Head of caudate nucleus (tissue), 42 donors: ENCODE measurements around the gene RHBDF1.
"Not testable (repeated sequence)": the region's sequence is repeated elsewhere in the genome, so short reads cannot be mapped to it uniquely, and the experiment has no call there.

ENCODE experiments used
- DNase-seq, 42 donors: peaks; one replicate each; pipeline versions ENCODE4 v3.0.0 to v3.0.0-alpha.2; 2020 to 2021; ENCODE audit warnings: mixed read lengths in 7 of 42
- intact Hi-C: fragments of 100-400 bp; cut with DNase I; formaldehyde crosslinking; loops from one replicate; pipeline ENCODE4 v1.15.0; 2022

The RHBDF1 gene

GRCh38 chr16:47234-47633 lies 25.2 kb downstream of the RHBDF1 start:
- intact Hi-C loops = no loop called here
- DNase-seq = peak in 3 of 42 donors; percentile 2 to 29 (median 3)

- DNase-seq, intact Hi-C loops: not testable (repeated sequence)
Observed at GRCh38 chr16:46510-46909, 25.9 kb downstream of the RHBDF1 start.

GRCh38 chr16:45454-45853 lies 27.0 kb downstream of the RHBDF1 start:
- no peak for DNase-seq
- intact Hi-C loops = no loop called here

GRCh38 chr16:44655-45054 lies 27.8 kb downstream of the RHBDF1 start:
- intact Hi-C loops = no loop called here
- peak in 1 of 42 donors; percentile 24 for DNase-seq

DNA sequence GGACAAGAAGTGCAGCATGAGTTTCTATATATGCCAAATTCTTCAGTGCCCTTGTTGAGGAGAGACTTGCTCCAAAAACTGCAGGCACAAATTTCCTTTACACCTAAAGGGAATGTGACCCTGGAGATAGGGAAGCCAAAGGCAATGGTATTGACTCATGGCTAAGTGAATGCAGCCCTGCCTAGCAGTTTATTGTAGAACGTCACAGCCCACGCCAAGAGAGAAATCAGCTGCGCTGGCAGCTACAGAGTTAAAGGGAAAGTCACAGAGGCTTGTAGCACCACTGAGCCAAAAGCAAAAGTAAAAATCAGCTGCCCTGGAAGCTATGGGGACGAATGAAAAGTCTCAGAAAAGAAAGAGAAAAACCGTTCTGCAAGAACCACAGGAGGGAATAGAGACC lies 29.1 kb downstream of the RHBDF1 start:
- DNase-seq = no peak
- intact Hi-C loops = no loop called here

GRCh38 chr16:42691-43090 lies 29.7 kb downstream of the RHBDF1 start:
- intact Hi-C loops = no loop called here
- DNase-seq = no peak

DNA sequence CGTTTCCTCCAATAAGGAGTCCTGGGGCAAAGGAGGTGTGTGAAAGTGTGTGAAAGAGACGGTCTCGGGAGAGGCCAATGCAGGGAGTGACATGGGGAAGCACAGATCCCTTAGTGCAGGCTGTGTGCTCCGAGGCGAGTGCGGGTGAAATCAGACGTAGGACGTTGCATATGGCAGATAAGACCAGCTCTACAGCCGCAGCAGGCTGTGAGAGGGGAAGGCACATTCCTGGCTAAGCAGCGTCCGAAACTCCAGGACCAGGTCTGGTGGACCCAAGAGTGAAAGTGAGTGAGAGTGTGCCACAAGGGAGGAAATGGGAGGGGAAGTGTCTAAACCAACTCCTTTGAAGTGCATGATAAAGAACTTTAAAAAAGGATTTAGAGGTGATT lies 30.4 kb downstream of the RHBDF1 start:
- intact Hi-C loops = no loop called here
- no peak for DNase-seq

DNA sequence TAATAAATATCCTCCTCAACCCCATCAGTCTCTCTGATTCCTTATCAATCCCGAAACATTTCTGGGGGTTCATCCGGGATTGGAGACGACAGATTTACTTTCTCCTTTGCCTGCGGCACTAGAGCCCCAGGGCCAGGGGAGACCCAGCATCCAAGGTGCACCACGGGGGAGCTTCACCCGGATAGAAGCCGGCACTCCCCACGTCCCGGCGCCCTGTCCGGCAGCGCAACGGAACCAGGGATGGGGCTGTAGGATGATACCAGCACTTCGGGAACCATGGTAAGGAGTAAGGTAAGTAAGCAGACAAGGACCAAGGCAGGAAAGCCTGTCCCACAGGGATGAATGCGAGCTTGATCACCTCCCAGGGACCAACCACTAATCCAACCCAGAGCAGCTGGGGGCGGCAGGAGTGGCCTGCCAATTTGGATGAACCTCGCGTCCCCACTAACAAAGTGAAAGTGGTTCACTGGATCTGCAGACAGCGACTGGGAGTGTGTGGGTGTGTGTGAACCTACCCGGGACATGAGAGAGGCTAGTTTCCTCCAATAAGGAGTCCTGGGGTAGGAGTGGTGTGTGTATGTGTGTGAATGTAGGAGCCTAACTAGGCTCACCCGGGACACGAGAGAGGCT lies 30.9 kb downstream of the RHBDF1 start:
- intact Hi-C loops = no loop called here
- no peak for DNase-seq

GRCh38 chr16:38941-39892 lies 33.2 kb downstream of the RHBDF1 start:
- intact Hi-C loops = no loop called here
- peak in 2 of 42 donors; percentile 9 to 21 for DNase-seq

- DNase-seq = peak in 2 of 42 donors; percentile 9 to 31
- intact Hi-C loops = not testable (repeated sequence)
Observed at GRCh38 chr16:38206-38605, 34.2 kb downstream of the RHBDF1 start.

GRCh38 chr16:37511-37910 lies 34.9 kb downstream of the RHBDF1 start:
- intact Hi-C loops = no loop called here
- DNase-seq = peak in 2 of 42 donors; percentile 15 to 35

GRCh38 chr16:36336-36984 lies 36.0 kb downstream of the RHBDF1 start:
- intact Hi-C loops = no loop called here
- peak in 2 of 42 donors; percentile 11 to 30 for DNase-seq

GRCh38 chr16:35678-36305 lies 36.6 kb downstream of the RHBDF1 start:
- DNase-seq = peak in 2 of 42 donors; percentile 10 to 27
- intact Hi-C loops = no loop called here

GRCh38 chr16:35011-35677 lies 37.3 kb downstream of the RHBDF1 start:
- DNase-seq = peak in 7 of 42 donors; percentile 9 to 40 (median 16)
- intact Hi-C loops = no loop called here

GRCh38 chr16:34648-34987 lies 37.8 kb downstream of the RHBDF1 start:
- DNase-seq = no peak
- intact Hi-C loops = no loop called here

DNA sequence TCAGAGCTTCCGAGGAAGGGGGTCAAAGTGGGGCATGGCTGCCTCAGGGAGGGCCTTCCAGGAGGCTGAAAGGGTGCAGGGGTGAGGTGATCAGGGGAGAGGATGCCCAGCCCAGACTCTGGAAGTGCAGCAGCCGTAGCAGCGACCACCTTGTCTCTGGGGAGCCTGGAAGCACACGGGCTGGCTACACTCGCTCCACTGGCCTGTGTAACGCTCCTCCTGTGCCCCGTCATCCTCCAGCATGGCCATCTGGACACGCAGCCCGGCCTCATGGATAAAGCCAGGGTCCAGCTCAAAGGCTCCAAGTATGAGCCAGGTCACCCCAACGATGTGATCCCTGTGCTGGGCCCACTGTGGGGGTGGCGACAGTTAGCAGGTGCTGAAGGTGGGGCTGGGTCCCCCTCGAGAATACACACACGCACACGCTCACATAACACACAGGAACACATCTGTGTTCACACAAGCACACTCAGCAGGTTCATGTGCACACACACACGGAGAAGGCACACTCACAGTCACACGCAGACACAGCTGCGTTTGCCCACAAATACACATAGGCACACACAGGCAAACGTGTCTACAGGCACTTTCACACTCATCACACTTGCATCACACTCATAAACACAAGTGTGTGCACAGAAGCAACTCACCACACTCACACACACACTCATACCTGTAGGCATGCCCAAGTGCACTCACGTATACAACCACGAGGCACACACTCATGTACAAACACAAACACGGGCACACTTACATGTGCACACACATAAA lies 38.4 kb downstream of the RHBDF1 start:
- intact Hi-C loops = no loop called here
- DNase-seq = peak in 2 of 42 donors; percentile 11 to 21

GRCh38 chr16:33154-33876 lies 39.1 kb downstream of the RHBDF1 start:
- intact Hi-C loops = not testable (repeated sequence)
- DNase-seq = peak in 2 of 42 donors; percentile 7 to 23

GRCh38 chr16:30627-31026 lies 41.8 kb downstream of the RHBDF1 start:
- intact Hi-C loops = not testable (repeated sequence)
- DNase-seq = peak in 2 of 42 donors; percentile 1 to 7
